Measurements from ENCODE around the gene SHROOM2.

The SHROOM2 gene

GRCh38 chrX:9906919-9907318, 120.7 kb downstream of the SHROOM2 start:
- TF ChIP-seq YY1 (IDR thresholded peaks at IDR 0.05; ENCODE audit: low read depth) (no peak), RAD21 (IDR thresholded peaks at IDR 0.05; ENCODE audit: low read depth) (no peak), EGR1 (IDR thresholded peaks at IDR 0.05) (no peak)

GRCh38 chrX:9907645-9908387, 121.6 kb downstream of the SHROOM2 start:
- TF ChIP-seq CEBPB (IDR thresholded peaks at IDR 0.05), result no peak
- TF ChIP-seq CREB1 (IDR thresholded peaks at IDR 0.05; ENCODE audit: low read depth), result no peak
- TF ChIP-seq EGR1 (IDR thresholded peaks at IDR 0.05), result no peak
- TF ChIP-seq ZBTB7A (IDR thresholded peaks at IDR 0.05; ENCODE audit: low read depth), result no peak
- no peak for TF ChIP-seq TCF12 (IDR thresholded peaks at IDR 0.05; ENCODE audit: low read depth)
- no peak for TF ChIP-seq FOXM1 (IDR thresholded peaks at IDR 0.05; ENCODE audit: borderline replicate concordance, low read depth)
- TF ChIP-seq REST (IDR thresholded peaks at IDR 0.05; ENCODE audit: low read depth), result no peak
- no peak for TF ChIP-seq TAF1 (IDR thresholded peaks at IDR 0.05; ENCODE audit: low read depth)
- no peak for TF ChIP-seq NFIC (IDR thresholded peaks at IDR 0.05)
- TF ChIP-seq EP300 (IDR thresholded peaks at IDR 0.05; ENCODE audit: borderline replicate concordance), result no peak
- TF ChIP-seq USF1 (IDR thresholded peaks at IDR 0.05), result no peak
- no peak for TF ChIP-seq TEAD4 (IDR thresholded peaks at IDR 0.05)

GRCh38 chrX:9909254-9909653, 123.0 kb downstream of the SHROOM2 start:
- TF ChIP-seq TCF12 (IDR thresholded peaks at IDR 0.05; ENCODE audit: low read depth) (no peak), TEAD4 (IDR thresholded peaks at IDR 0.05) (no peak), USF1 (IDR thresholded peaks at IDR 0.05) (no peak), TAF1 (IDR thresholded peaks at IDR 0.05; ENCODE audit: low read depth) (no peak), REST (IDR thresholded peaks at IDR 0.05; ENCODE audit: low read depth) (no peak), EGR1 (IDR thresholded peaks at IDR 0.05) (no peak), ZBTB7A (IDR thresholded peaks at IDR 0.05; ENCODE audit: low read depth) (no peak), NFIC (IDR thresholded peaks at IDR 0.05) (no peak), RAD21 (IDR thresholded peaks at IDR 0.05; ENCODE audit: low read depth) (no peak), EP300 (IDR thresholded peaks at IDR 0.05; ENCODE audit: borderline replicate concordance) (no peak), YY1 (IDR thresholded peaks at IDR 0.05; ENCODE audit: low read depth) (no peak)

- TF ChIP-seq TEAD4 (IDR thresholded peaks at IDR 0.05) (0 out of 2 replicates have a peak, but pooled peaks have one; percentile 30), RAD21 (IDR thresholded peaks at IDR 0.05; ENCODE audit: low read depth) (no peak), CEBPB (IDR thresholded peaks at IDR 0.05) (no peak)
These were observed 125.3 kb downstream of the SHROOM2 start for GRCh38 chrX:9911487-9911886.

GRCh38 chrX:9912351-9913145, 126.3 kb downstream of the SHROOM2 start:
- TF ChIP-seq EP300 (IDR thresholded peaks at IDR 0.05; ENCODE audit: borderline replicate concordance) (no peak), TAF1 (IDR thresholded peaks at IDR 0.05; ENCODE audit: low read depth) (no peak), CREB1 (IDR thresholded peaks at IDR 0.05; ENCODE audit: low read depth) (no peak), NFIC (IDR thresholded peaks at IDR 0.05) (no peak), REST (IDR thresholded peaks at IDR 0.05; ENCODE audit: low read depth) (no peak), EGR1 (IDR thresholded peaks at IDR 0.05) (no peak), YY1 (IDR thresholded peaks at IDR 0.05; ENCODE audit: low read depth) (no peak), RAD21 (IDR thresholded peaks at IDR 0.05; ENCODE audit: low read depth) (no peak), USF1 (IDR thresholded peaks at IDR 0.05) (no peak), MAX (IDR thresholded peaks at IDR 0.05) (no peak), CEBPB (IDR thresholded peaks at IDR 0.05) (no peak), TCF12 (IDR thresholded peaks at IDR 0.05; ENCODE audit: low read depth) (no peak), FOXM1 (IDR thresholded peaks at IDR 0.05; ENCODE audit: borderline replicate concordance, low read depth) (no peak), TEAD4 (IDR thresholded peaks at IDR 0.05) (no peak), ZBTB7A (IDR thresholded peaks at IDR 0.05; ENCODE audit: low read depth) (no peak)
